ENCODE measurements around the gene WDR44.
"Not testable (repeated sequence)": the region's sequence is repeated elsewhere in the genome, so short reads cannot be mapped to it uniquely, and the experiment has no call there.

Gene WDR44

GRCh38 chrX:118356154-118356701 is 10.3 kb downstream of the WDR44 start:
- no peak for DNase-seq (ENCODE audit: low spot score)

- no peak for DNase-seq (ENCODE audit: low spot score)
These were observed 14.7 kb downstream of the WDR44 start for GRCh38 chrX:118360429-118361125.

- no peak for DNase-seq (ENCODE audit: low spot score)
These were observed 18.4 kb downstream of the WDR44 start for GRCh38 chrX:118364261-118364660.

GRCh38 chrX:118367338-118367737 is 21.4 kb downstream of the WDR44 start:
- DNase-seq (ENCODE audit: low spot score), result no peak

GRCh38 chrX:118368398-118368797 is 22.5 kb downstream of the WDR44 start:
- DNase-seq (ENCODE audit: low spot score), result no peak

- DNase-seq (ENCODE audit: low spot score), result no peak
These were observed 25.2 kb downstream of the WDR44 start for GRCh38 chrX:118370921-118371624.

GRCh38 chrX:118373538-118373937 is 27.6 kb downstream of the WDR44 start:
- DNase-seq (ENCODE audit: low spot score), result no peak

GRCh38 chrX:118383120-118383519 is 37.2 kb downstream of the WDR44 start:
- DNase-seq (ENCODE audit: low spot score), result no peak

- DNase-seq (ENCODE audit: low spot score), result no peak
These were observed 46.8 kb downstream of the WDR44 start for GRCh38 chrX:118392716-118393115.

- no peak for DNase-seq (ENCODE audit: low spot score)
These were observed 50.2 kb downstream of the WDR44 start for GRCh38 chrX:118396113-118396512.

GRCh38 chrX:118418811-118419251 is 72.9 kb downstream of the WDR44 start:
- no peak for DNase-seq (ENCODE audit: low spot score)

GRCh38 chrX:118420462-118420861 is 74.6 kb downstream of the WDR44 start:
- no peak for DNase-seq (ENCODE audit: low spot score)

GRCh38 chrX:118423558-118423957 is 77.7 kb downstream of the WDR44 start:
- DNase-seq (ENCODE audit: low spot score), result no peak

GRCh38 chrX:118432799-118433198 is 86.9 kb downstream of the WDR44 start:
- no peak for DNase-seq (ENCODE audit: low spot score)

- no peak for DNase-seq (ENCODE audit: low spot score)
These were observed 91.4 kb downstream of the WDR44 start for GRCh38 chrX:118437283-118437682.

GRCh38 chrX:118448273-118448783 is 102.4 kb downstream of the WDR44 start:
- no peak for DNase-seq (ENCODE audit: low spot score)

GRCh38 chrX:118455013-118455412 is 109.1 kb downstream of the WDR44 start:
- DNase-seq (ENCODE audit: low spot score), result no peak

GRCh38 chrX:118459494-118459893 is 113.6 kb downstream of the WDR44 start:
- peak; percentile 44 for DNase-seq (ENCODE audit: low spot score)

GRCh38 chrX:118464501-118464900 is 118.6 kb downstream of the WDR44 start:
- DNase-seq (ENCODE audit: low spot score), result no peak

GRCh38 chrX:118468122-118468521 is 122.2 kb downstream of the WDR44 start:
- no peak for DNase-seq (ENCODE audit: low spot score)

GRCh38 chrX:118470721-118471347 is 124.9 kb downstream of the WDR44 start:
- not testable (repeated sequence) for DNase-seq (ENCODE audit: low spot score)

- DNase-seq (ENCODE audit: low spot score), result no peak
These were observed 128.7 kb downstream of the WDR44 start for GRCh38 chrX:118474586-118474985.

Data from SK-N-DZ (cell line).